ENCODE data around the gene VRK1. TPM values are rescaled to one million over a fixed set of nuclear protein-coding genes. Genes with fewer than 3 reads are reported as not detected.
"Not testable (repeated sequence)": the region's sequence is repeated elsewhere in the genome, so short reads cannot be mapped to it uniquely, and the experiment has no call there.

Gene VRK1
- total RNA-seq, 1 donor from 2014 or later, result 52.7 TPM

DNA sequence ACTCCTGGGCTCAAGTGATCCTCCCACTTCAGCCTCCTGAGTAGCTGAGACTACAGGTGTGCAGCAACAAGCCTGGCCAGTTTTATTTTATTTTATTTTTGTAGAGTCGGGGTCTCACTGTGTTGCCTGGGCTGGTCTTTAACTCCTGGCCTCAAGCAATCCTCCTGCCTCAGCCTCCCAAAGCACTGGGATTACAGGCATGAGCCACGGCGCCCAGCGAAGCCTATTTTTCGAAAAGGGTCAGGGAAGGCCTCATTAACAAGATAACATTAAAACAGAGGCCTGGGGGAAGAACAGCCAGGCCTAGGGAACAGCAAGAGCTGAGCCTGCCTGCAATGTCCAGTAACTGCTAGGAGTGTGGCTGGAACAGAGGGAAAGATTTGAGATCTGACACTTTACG lies 36.1 kb upstream of the VRK1 start:
- no peaks in the 10 kb centered on the region for H3K9me3 ChIP-seq (ENCODE audit: control insufficient read depth in 3 of 3, low read length in 3 of 3)
- H3K27me3 ChIP-seq (ENCODE audit: control insufficient read depth in 3 of 3, insufficient read depth in 3 of 3, low read length in 3 of 3), result peaks cover 0 to 8% (median 7%) of the 10 kb centered on the region in 3 donors
- no peak overlapping the region for H3K27ac ChIP-seq (ENCODE audit: low read depth, low read length)
- no peak overlapping the region for H3K9ac ChIP-seq (ENCODE audit: low read depth in 1 of 3, low read length in 3 of 3)
- H3K36me3 ChIP-seq (ENCODE audit: control insufficient read depth in 3 of 3, insufficient read depth in 3 of 3, low read length in 3 of 3), result no peaks in the 10 kb centered on the region
- no peak overlapping the region for H3K4me3 ChIP-seq (ENCODE audit: low read length in 3 of 3)
- H3K4me1 ChIP-seq (ENCODE audit: control insufficient read depth in 3 of 3, insufficient read depth in 3 of 3, low read length in 3 of 3), result no peaks in the 10 kb centered on the region

GRCh38 chr14:96762650-96763049 lies 34.5 kb upstream of the VRK1 start:
- Histone ChIP-seq H3K27me3 (ENCODE audit: control insufficient read depth in 3 of 3, insufficient read depth in 3 of 3, low read length in 3 of 3) (peaks cover 0 to 4% (median 0%) of the 10 kb centered on the region in 3 donors), H3K4me1 (ENCODE audit: control insufficient read depth in 3 of 3, insufficient read depth in 3 of 3, low read length in 3 of 3) (no peaks in the 10 kb centered on the region), H3K9ac (ENCODE audit: low read depth in 1 of 3, low read length in 3 of 3) (no peak overlapping the region), H3K36me3 (ENCODE audit: control insufficient read depth in 3 of 3, insufficient read depth in 3 of 3, low read length in 3 of 3) (no peaks in the 10 kb centered on the region), H3K9me3 (ENCODE audit: control insufficient read depth in 3 of 3, low read length in 3 of 3) (no peaks in the 10 kb centered on the region), H3K27ac (ENCODE audit: low read depth, low read length) (no peak overlapping the region), H3K4me3 (ENCODE audit: low read length in 3 of 3) (peak overlapping the region in 1 of 3 donors; percentile 6)

DNA sequence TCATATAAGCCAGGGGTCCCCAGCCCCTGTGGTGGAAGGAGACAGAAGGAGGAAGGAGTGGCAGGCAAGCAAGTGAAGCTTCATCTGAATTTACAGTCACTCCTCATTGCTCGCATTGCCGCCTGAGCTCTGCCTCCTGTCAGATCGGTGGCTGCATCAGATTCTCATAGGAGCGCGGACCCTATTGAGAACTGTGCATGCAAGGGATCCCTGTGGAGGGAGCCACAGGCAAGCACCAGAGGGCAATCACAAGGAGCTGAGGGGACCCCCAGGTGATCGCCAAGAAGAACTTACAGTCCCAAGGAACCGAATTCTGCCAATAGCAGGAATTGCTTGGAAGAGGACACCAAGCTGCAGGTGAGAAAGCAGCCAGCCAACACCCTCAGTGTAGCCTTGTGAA lies 33.2 kb upstream of the VRK1 start:
- H3K27ac ChIP-seq (ENCODE audit: low read depth, low read length), result no peak overlapping the region
- no peaks in the 10 kb centered on the region for H3K9me3 ChIP-seq (ENCODE audit: control insufficient read depth in 3 of 3, low read length in 3 of 3)
- no peaks in the 10 kb centered on the region for H3K27me3 ChIP-seq (ENCODE audit: control insufficient read depth in 3 of 3, insufficient read depth in 3 of 3, low read length in 3 of 3)
- H3K9ac ChIP-seq (ENCODE audit: low read depth in 1 of 3, low read length in 3 of 3), result no peak overlapping the region
- no peak overlapping the region for H3K4me3 ChIP-seq (ENCODE audit: low read length in 3 of 3)
- H3K4me1 ChIP-seq (ENCODE audit: control insufficient read depth in 3 of 3, insufficient read depth in 3 of 3, low read length in 3 of 3), result no peaks in the 10 kb centered on the region
- no peaks in the 10 kb centered on the region for H3K36me3 ChIP-seq (ENCODE audit: control insufficient read depth in 3 of 3, insufficient read depth in 3 of 3, low read length in 3 of 3)

- H3K9ac ChIP-seq (ENCODE audit: low read depth in 1 of 3, low read length in 3 of 3); H3K27ac ChIP-seq (ENCODE audit: low read depth, low read length); H3K27me3 ChIP-seq (ENCODE audit: control insufficient read depth in 3 of 3, insufficient read depth in 3 of 3, low read length in 3 of 3); H3K9me3 ChIP-seq (ENCODE audit: control insufficient read depth in 3 of 3, low read length in 3 of 3); H3K4me1 ChIP-seq (ENCODE audit: control insufficient read depth in 3 of 3, insufficient read depth in 3 of 3, low read length in 3 of 3); H3K36me3 ChIP-seq (ENCODE audit: control insufficient read depth in 3 of 3, insufficient read depth in 3 of 3, low read length in 3 of 3); H3K4me3 ChIP-seq (ENCODE audit: low read length in 3 of 3): not testable (repeated sequence)
Measured at GRCh38 chr14:96765205-96765604, 32.0 kb upstream of the VRK1 start.

DNA sequence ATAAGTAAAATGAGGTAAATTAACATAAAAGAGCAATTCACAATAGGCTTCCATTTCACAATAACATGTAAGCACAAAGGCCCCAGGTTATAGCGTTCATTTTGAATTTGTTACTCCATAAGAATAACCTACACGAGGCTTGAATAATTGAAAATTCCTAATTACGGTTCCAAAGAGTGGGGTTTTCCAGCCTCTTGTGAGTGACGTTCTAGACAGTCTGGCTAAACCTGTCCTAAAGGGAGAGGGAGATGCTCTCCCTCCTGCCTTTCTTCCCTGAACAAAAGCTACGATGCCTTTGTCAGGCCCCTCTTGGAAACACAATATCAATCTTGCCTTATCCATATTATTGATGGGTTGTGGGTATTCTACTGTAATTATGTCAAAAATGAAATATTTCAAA lies 24.3 kb upstream of the VRK1 start:
- Histone ChIP-seq H3K4me3 (ENCODE audit: low read length in 3 of 3) (no peak overlapping the region), H3K4me1 (ENCODE audit: control insufficient read depth in 3 of 3, insufficient read depth in 3 of 3, low read length in 3 of 3) (no peaks in the 10 kb centered on the region), H3K27ac (ENCODE audit: low read depth, low read length) (no peak overlapping the region), H3K27me3 (ENCODE audit: control insufficient read depth in 3 of 3, insufficient read depth in 3 of 3, low read length in 3 of 3) (peaks cover 6 to 8% (median 7%) of the 10 kb centered on the region in 3 donors), H3K36me3 (ENCODE audit: control insufficient read depth in 3 of 3, insufficient read depth in 3 of 3, low read length in 3 of 3) (no peaks in the 10 kb centered on the region), H3K9me3 (ENCODE audit: control insufficient read depth in 3 of 3, low read length in 3 of 3) (peaks cover 0 to 3% (median 0%) of the 10 kb centered on the region in 3 donors), H3K9ac (ENCODE audit: low read depth in 1 of 3, low read length in 3 of 3) (no peak overlapping the region)

DNA sequence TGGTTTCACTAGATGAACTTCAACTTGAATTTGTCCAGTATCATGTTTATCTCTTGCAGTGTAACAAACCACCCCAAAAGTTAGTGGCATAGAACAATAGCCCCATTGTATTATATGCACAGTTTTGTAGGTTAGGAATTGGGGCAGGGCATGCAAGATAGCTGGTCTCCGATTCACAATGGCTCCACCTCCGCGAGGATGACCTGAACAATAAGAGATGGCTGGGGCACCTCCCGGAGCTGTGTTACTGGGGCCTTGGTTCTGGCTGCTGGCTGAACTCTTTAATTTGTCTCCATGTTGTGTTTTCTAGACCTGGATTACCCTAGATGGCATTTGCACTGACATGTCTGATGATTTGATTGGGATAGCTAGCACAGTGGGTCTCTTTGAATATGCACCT lies 20.4 kb upstream of the VRK1 start:
- no peak overlapping the region for H3K4me3 ChIP-seq (ENCODE audit: low read length in 3 of 3)
- H3K36me3 ChIP-seq (ENCODE audit: control insufficient read depth in 3 of 3, insufficient read depth in 3 of 3, low read length in 3 of 3), result no peaks in the 10 kb centered on the region
- no peaks in the 10 kb centered on the region for H3K27me3 ChIP-seq (ENCODE audit: control insufficient read depth in 3 of 3, insufficient read depth in 3 of 3, low read length in 3 of 3)
- no peak overlapping the region for H3K27ac ChIP-seq (ENCODE audit: low read depth, low read length)
- no peaks in the 10 kb centered on the region for H3K4me1 ChIP-seq (ENCODE audit: control insufficient read depth in 3 of 3, insufficient read depth in 3 of 3, low read length in 3 of 3)
- H3K9ac ChIP-seq (ENCODE audit: low read depth in 1 of 3, low read length in 3 of 3), result no peak overlapping the region
- no peaks in the 10 kb centered on the region for H3K9me3 ChIP-seq (ENCODE audit: control insufficient read depth in 3 of 3, low read length in 3 of 3)

GRCh38 chr14:96780500-96780899 lies 16.7 kb upstream of the VRK1 start:
- Histone ChIP-seq H3K36me3 (ENCODE audit: control insufficient read depth in 3 of 3, insufficient read depth in 3 of 3, low read length in 3 of 3) (no peaks in the 10 kb centered on the region), H3K9me3 (ENCODE audit: control insufficient read depth in 3 of 3, low read length in 3 of 3) (no peaks in the 10 kb centered on the region), H3K4me1 (ENCODE audit: control insufficient read depth in 3 of 3, insufficient read depth in 3 of 3, low read length in 3 of 3) (no peaks in the 10 kb centered on the region), H3K9ac (ENCODE audit: low read depth in 1 of 3, low read length in 3 of 3) (no peak overlapping the region), H3K27ac (ENCODE audit: low read depth, low read length) (no peak overlapping the region), H3K27me3 (ENCODE audit: control insufficient read depth in 3 of 3, insufficient read depth in 3 of 3, low read length in 3 of 3) (no peaks in the 10 kb centered on the region), H3K4me3 (ENCODE audit: low read length in 3 of 3) (no peak overlapping the region)

DNA sequence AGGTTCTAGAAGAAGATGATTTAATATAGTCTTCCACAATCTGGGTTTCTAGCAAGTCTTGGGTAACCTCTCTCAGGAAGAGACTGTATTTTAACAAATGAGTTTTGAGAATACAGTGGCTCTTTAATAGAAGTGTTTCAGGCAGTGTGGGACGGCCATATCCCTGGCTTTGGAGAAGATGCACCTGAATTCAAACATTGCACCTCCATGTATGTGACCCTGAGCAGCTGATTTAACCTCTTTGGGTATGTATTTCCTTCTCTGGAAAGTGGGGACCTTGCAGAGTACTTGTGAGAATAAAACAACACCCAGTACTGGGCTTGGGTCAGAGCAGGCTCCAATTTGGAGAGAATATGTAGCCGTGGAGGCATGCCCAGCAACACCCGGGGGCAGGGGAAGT lies 15.8 kb upstream of the VRK1 start:
- no peak overlapping the region for H3K27ac ChIP-seq (ENCODE audit: low read depth, low read length)

GRCh38 chr14:96782436-96782835 lies 14.7 kb upstream of the VRK1 start:
- Histone ChIP-seq H3K27me3 (ENCODE audit: control insufficient read depth in 3 of 3, insufficient read depth in 3 of 3, low read length in 3 of 3) (peaks cover 0 to 5% (median 0%) of the 10 kb centered on the region in 3 donors), H3K36me3 (ENCODE audit: control insufficient read depth in 3 of 3, insufficient read depth in 3 of 3, low read length in 3 of 3) (no peaks in the 10 kb centered on the region), H3K4me1 (ENCODE audit: control insufficient read depth in 3 of 3, insufficient read depth in 3 of 3, low read length in 3 of 3) (no peaks in the 10 kb centered on the region), H3K9ac (ENCODE audit: low read depth in 1 of 3, low read length in 3 of 3) (no peak overlapping the region), H3K27ac (ENCODE audit: low read depth, low read length) (no peak overlapping the region), H3K9me3 (ENCODE audit: control insufficient read depth in 3 of 3, low read length in 3 of 3) (no peaks in the 10 kb centered on the region), H3K4me3 (ENCODE audit: low read length in 3 of 3) (no peak overlapping the region)

More for the DNA sequence above, 15.8 kb upstream of the VRK1 start:
- Histone ChIP-seq H3K9me3 (ENCODE audit: control insufficient read depth in 3 of 3, low read length in 3 of 3) (no peaks in the 10 kb centered on the region), H3K27me3 (ENCODE audit: control insufficient read depth in 3 of 3, insufficient read depth in 3 of 3, low read length in 3 of 3) (peaks cover 0 to 5% (median 0%) of the 10 kb centered on the region in 3 donors), H3K4me1 (ENCODE audit: control insufficient read depth in 3 of 3, insufficient read depth in 3 of 3, low read length in 3 of 3) (no peaks in the 10 kb centered on the region), H3K36me3 (ENCODE audit: control insufficient read depth in 3 of 3, insufficient read depth in 3 of 3, low read length in 3 of 3) (no peaks in the 10 kb centered on the region), H3K9ac (ENCODE audit: low read depth in 1 of 3, low read length in 3 of 3) (no peak overlapping the region), H3K4me3 (ENCODE audit: low read length in 3 of 3) (no peak overlapping the region)

DNA sequence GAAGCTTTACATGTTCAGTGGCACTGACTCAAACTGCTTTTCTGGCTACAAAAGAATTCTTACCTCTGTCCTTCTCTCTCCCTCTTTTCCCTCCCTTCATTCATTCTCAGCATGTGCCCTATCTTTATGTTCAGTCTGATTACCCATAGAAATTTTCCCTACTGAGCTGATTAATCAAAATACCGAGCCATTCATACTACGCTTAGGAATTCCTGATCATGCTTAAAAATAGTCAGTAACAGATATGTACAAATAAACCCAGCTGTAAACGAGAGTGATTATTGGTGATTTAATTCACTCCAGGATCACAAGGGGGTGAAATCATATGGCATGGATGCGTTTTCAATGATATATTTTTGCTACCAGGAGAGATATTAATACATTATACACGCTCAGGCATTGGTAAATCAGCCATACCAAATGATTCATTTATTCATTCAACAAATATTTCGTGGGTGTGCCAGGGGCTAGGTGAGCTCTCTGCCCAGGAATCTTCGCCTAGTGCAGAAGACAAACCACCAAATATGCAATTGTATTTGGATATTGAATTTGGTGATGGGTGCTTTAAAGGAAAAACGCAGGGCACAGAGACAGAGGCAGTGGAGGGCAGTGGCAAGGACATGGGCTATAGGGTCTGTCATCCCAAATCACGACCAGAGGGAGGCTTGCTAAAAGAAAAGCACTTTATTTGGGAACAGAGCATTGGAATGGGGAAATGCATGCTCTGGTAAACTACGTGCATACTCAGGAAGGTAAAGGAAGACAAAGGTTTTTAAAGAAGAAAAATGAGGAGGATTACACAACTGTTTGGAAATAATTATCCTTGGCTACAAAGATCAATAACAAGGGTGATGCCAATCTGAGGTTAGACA lies 13.9 kb upstream of the VRK1 start:
- Histone ChIP-seq H3K27me3 (ENCODE audit: control insufficient read depth in 3 of 3, insufficient read depth in 3 of 3, low read length in 3 of 3) (peaks cover 0 to 5% (median 0%) of the 10 kb centered on the region in 3 donors), H3K36me3 (ENCODE audit: control insufficient read depth in 3 of 3, insufficient read depth in 3 of 3, low read length in 3 of 3) (no peaks in the 10 kb centered on the region), H3K9ac (ENCODE audit: low read depth in 1 of 3, low read length in 3 of 3) (no peak overlapping the region), H3K4me1 (ENCODE audit: control insufficient read depth in 3 of 3, insufficient read depth in 3 of 3, low read length in 3 of 3) (no peaks in the 10 kb centered on the region), H3K9me3 (ENCODE audit: control insufficient read depth in 3 of 3, low read length in 3 of 3) (no peaks in the 10 kb centered on the region), H3K4me3 (ENCODE audit: low read length in 3 of 3) (no peak overlapping the region), H3K27ac (ENCODE audit: low read depth, low read length) (no peak overlapping the region)
